ENCODE measurements around the gene DIP2C. TPM values are rescaled to one million over a fixed set of nuclear protein-coding genes. Genes with fewer than 3 reads are reported as not detected.

Gene DIP2C
- total RNA-seq, 1 donor from 2014 or later = 10.1 TPM

- Histone ChIP-seq H3K79me2 (ENCODE audit: low read depth) (peaks cover 94% of the 10 kb centered on the region), H3K4me3 (no peak overlapping the region), H4K20me1 (ENCODE audit: low read depth) (peaks cover 84% of the 10 kb centered on the region), H3F3A (ENCODE audit: low read depth) (peaks cover 9% of the 10 kb centered on the region), H3K4me1 (peaks cover 3% of the 10 kb centered on the region), H3K9ac (no peak overlapping the region), H3K27me3 (no peaks in the 10 kb centered on the region), H3K9me3 (ENCODE audit: low read depth) (no peaks in the 10 kb centered on the region), H3K36me3 (no peaks in the 10 kb centered on the region), H3K27ac (no peak overlapping the region), H2AFZ (replicated peaks) (no peak overlapping the region), H3K4me2 (no peak overlapping the region)
- Mint-ChIP-seq H3K27me3 (ENCODE audit: insufficient read depth, low read depth) (peaks cover 8% of the 10 kb centered on the region), H3K4me1 (peaks cover 19% of the 10 kb centered on the region), H3K36me3 (peaks cover 12% of the 10 kb centered on the region), H3K4me3 (no peak overlapping the region), H3K9me3 (peaks cover 6% of the 10 kb centered on the region), H3K27ac (no peak overlapping the region)
- DNase-seq (ENCODE audit: low spot score) = no peak
- no peak for TF ChIP-seq EZH2 (IDR thresholded peaks at IDR 0.05)
- TF ChIP-seq, protein P1, sequence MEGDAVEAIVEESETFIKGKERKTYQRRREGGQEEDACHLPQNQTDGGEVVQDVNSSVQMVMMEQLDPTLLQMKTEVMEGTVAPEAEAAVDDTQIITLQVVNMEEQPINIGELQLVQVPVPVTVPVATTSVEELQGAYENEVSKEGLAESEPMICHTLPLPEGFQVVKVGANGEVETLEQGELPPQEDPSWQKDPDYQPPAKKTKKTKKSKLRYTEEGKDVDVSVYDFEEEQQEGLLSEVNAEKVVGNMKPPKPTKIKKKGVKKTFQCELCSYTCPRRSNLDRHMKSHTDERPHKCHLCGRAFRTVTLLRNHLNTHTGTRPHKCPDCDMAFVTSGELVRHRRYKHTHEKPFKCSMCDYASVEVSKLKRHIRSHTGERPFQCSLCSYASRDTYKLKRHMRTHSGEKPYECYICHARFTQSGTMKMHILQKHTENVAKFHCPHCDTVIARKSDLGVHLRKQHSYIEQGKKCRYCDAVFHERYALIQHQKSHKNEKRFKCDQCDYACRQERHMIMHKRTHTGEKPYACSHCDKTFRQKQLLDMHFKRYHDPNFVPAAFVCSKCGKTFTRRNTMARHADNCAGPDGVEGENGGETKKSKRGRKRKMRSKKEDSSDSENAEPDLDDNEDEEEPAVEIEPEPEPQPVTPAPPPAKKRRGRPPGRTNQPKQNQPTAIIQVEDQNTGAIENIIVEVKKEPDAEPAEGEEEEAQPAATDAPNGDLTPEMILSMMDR (IDR thresholded peaks at IDR 0.05) = no peak
- TF ChIP-seq EZH2phosphoT487 (IDR thresholded peaks at IDR 0.05) = no peak
Observed at GRCh38 chr10:639751-640672, 49.5 kb downstream of the DIP2C start.

GRCh38 chr10:639001-639750 is 50.3 kb downstream of the DIP2C start:
- Mint-ChIP-seq H3K4me3 (no peak overlapping the region), H3K27me3 (ENCODE audit: insufficient read depth, low read depth) (peaks cover 8% of the 10 kb centered on the region), H3K36me3 (peaks cover 10% of the 10 kb centered on the region), H3K9me3 (peaks cover 4% of the 10 kb centered on the region), H3K27ac (no peak overlapping the region), H3K4me1 (peaks cover 24% of the 10 kb centered on the region)
- Histone ChIP-seq H3F3A (ENCODE audit: low read depth) (peaks cover 4% of the 10 kb centered on the region), H3K4me3 (no peak overlapping the region), H3K27ac (no peak overlapping the region), H2AFZ (replicated peaks) (no peak overlapping the region), H3K9ac (no peak overlapping the region), H3K9me3 (ENCODE audit: low read depth) (no peaks in the 10 kb centered on the region), H3K79me2 (ENCODE audit: low read depth) (peaks cover 93% of the 10 kb centered on the region), H3K4me2 (no peak overlapping the region), H3K36me3 (no peaks in the 10 kb centered on the region), H4K20me1 (ENCODE audit: low read depth) (peaks cover 84% of the 10 kb centered on the region), H3K27me3 (no peaks in the 10 kb centered on the region), H3K4me1 (peaks cover 3% of the 10 kb centered on the region)
- TF ChIP-seq, protein P1 (IDR thresholded peaks at IDR 0.05) = no peak
- TF ChIP-seq EZH2phosphoT487 (IDR thresholded peaks at IDR 0.05) = no peak
- no peak for TF ChIP-seq EZH2 (IDR thresholded peaks at IDR 0.05)
- no peak for DNase-seq (ENCODE audit: low spot score)

DNA sequence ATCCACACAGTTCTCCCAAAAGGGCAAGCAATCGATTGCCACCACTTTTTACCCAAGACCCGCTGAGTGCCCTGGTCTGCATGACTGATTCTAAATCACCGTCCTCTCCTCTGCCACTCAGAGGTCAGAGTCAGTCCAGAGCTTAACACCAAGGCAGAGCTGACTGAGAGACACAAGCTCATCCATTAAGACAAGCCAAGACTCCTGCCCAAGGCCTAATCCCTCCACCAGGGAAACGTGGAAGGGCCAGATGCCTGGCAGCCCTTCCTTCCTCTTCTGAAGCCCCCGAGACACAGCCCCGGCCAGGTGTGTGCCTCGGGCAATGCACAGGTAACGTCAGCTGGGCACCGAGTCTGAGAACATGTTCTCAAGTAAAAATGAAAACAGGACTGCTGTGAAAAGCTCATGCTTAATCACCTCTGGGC is 51.7 kb downstream of the DIP2C start:
- H3K4me1 ChIP-seq = peaks cover 6% of the 10 kb centered on the region
- H3F3A ChIP-seq (ENCODE audit: low read depth) = no peaks in the 10 kb centered on the region
- peaks cover 6% of the 10 kb centered on the region for H3K9me3 Mint-ChIP-seq
- H3K36me3 ChIP-seq = no peaks in the 10 kb centered on the region
- peaks cover 93% of the 10 kb centered on the region for H3K79me2 ChIP-seq (ENCODE audit: low read depth)
- no peak overlapping the region for H3K4me2 ChIP-seq
- no peaks in the 10 kb centered on the region for H3K27me3 ChIP-seq
- H3K4me3 ChIP-seq = no peak overlapping the region
- no peak overlapping the region for H3K9ac ChIP-seq
- H3K27ac Mint-ChIP-seq = no peak overlapping the region
- H3K4me1 Mint-ChIP-seq = peaks cover 19% of the 10 kb centered on the region
- H4K20me1 ChIP-seq (ENCODE audit: low read depth) = peaks cover 82% of the 10 kb centered on the region
- no peaks in the 10 kb centered on the region for H3K9me3 ChIP-seq (ENCODE audit: low read depth)
- peaks cover 11% of the 10 kb centered on the region for H3K36me3 Mint-ChIP-seq
- TF ChIP-seq EZH2 (IDR thresholded peaks at IDR 0.05) (no peak), EZH2phosphoT487 (IDR thresholded peaks at IDR 0.05) (no peak)
- TF ChIP-seq, protein P1 (IDR thresholded peaks at IDR 0.05) = no peak
- no peak overlapping the region for H2AFZ ChIP-seq (replicated peaks)
- H3K27ac ChIP-seq = no peak overlapping the region
- no peak overlapping the region for H3K4me3 Mint-ChIP-seq
- H3K27me3 Mint-ChIP-seq (ENCODE audit: insufficient read depth, low read depth) = peaks cover 8% of the 10 kb centered on the region
- DNase-seq (ENCODE audit: low spot score) = no peak

Measured in neural progenitor cell (in vitro differentiated cells).